ENCODE measurements around the gene SLC43A3. TPM values are rescaled to one million over a fixed set of nuclear protein-coding genes. Genes with fewer than 3 reads are reported as not detected.

The SLC43A3 gene
- total and polyA plus RNA-seq, 5 experiments from 2014 or later: 11.4 to 17.4 (median 13.7) TPM

DNA sequence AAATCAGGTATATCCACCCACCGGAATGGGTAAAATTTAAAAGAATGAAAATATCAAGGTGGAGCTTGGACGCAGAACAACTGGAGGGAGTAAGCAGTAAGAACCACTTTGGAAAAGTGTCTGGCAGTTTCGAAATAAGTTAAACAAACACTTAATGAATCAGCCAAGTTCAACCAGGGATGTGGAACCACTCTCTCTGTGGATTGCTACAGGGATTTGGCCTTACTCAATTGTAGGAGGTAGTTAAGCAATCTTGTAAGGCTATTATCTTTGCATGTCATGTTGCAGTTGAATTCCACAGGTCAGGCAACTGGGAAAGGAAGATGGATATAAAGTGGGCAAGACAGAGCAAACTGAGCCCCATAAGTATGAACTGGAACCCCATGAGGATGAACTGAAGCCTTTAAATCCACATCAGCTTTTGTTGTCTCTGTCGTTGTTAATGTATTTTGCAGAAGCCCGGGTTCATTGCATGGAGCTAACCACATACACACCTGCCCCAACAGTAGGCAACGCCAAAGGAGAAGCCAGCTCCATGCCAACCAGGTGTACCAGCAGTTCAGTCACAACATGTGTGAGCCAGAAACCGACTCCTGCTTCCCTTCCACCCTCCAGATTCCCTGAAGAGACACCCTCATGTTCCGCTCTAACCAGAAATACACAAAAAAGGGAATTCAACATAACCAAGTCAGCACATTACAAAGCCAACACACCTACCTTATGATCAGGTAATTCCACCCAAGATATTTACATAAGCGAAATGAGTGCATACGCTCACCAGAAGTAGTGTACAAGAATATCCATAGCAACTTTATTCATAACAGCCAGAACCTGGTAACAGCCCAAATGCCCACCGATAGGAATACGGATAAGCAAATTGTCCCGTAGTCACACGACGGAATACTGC, 8.0 kb upstream of the SLC43A3 start:
- Mint-ChIP-seq H3K4me3 (no peak overlapping the region), H3K27me3 (no peaks in the 10 kb centered on the region), H3K27ac (no peak overlapping the region), H3K4me1 (peaks cover 0 to 5% (median under 1%) of the 10 kb centered on the region in 4 donors), H3K36me3 (no peaks in the 10 kb centered on the region), H3K9me3 (no peaks in the 10 kb centered on the region)
- ATAC-seq: no peak
- no peak for DNase-seq
- POLR2A ChIA-PET: no interaction called here

DNA sequence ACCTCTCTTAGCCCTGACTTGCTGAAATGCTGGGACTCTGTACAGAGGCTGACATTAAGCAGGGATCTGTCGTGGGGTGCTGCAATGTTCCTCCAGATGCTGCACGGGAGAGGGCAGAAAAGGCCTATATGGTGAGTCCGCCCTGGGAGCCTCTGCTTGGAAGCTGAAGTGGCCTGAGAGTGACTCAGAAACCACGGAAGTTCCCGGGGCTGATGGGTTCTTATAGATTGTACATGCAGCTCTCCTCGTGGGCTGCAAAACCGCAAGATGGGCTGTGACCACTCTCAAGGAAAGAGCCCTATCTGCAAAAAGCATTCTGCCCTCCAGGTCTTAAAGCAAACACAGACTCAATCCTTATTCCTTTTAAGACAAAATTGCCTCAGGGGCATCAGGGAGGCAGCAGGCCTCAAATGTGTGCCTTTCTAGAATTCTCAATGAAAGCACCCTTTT, 5.8 kb upstream of the SLC43A3 start:
- Mint-ChIP-seq H3K4me1 (peaks cover 1 to 5% (median 2%) of the 10 kb centered on the region in 4 donors), H3K4me3 (no peak overlapping the region), H3K36me3 (no peaks in the 10 kb centered on the region), H3K27me3 (no peaks in the 10 kb centered on the region), H3K9me3 (no peaks in the 10 kb centered on the region), H3K27ac (peak overlapping the region in 3 of 10 donors; percentile 4 to 63 (median 22))
- ATAC-seq (no peak), DNase-seq (peak in 1 of 10 donors; percentile 5)
- POLR2A ChIA-PET: no interaction called here

DNA sequence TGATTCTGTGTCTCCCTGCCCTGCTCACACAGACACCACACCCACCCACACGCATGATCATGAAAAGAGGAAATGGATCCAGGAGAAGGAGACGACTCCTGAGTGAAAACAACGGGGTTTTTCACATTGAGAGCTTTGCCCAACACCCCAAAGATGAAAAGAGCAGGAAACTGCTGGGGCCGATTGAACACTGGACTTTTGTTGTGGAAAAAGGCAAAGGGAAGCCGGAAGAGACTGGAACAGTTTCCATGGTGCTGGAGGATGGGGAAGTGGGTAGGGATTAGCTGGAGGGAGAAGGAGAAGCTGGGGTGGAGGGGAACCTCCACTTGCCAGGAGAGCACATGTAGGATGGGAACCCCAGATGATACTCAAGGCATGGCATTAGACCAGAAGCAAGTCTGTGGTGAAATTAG, 5.2 kb upstream of the SLC43A3 start:
- no peaks in the 10 kb centered on the region for H3K36me3 Mint-ChIP-seq
- H3K4me1 Mint-ChIP-seq: peaks cover 5 to 9% (median 7%) of the 10 kb centered on the region in 4 donors
- DNase-seq (no peak), ATAC-seq (no peak)
- POLR2A ChIA-PET: no interaction called here
- no peak overlapping the region for H3K4me3 Mint-ChIP-seq
- peak overlapping the region in 2 of 10 donors; percentile 2 to 28 for H3K27ac Mint-ChIP-seq
- H3K9me3 Mint-ChIP-seq: no peaks in the 10 kb centered on the region
- H3K27me3 Mint-ChIP-seq: no peaks in the 10 kb centered on the region

DNA sequence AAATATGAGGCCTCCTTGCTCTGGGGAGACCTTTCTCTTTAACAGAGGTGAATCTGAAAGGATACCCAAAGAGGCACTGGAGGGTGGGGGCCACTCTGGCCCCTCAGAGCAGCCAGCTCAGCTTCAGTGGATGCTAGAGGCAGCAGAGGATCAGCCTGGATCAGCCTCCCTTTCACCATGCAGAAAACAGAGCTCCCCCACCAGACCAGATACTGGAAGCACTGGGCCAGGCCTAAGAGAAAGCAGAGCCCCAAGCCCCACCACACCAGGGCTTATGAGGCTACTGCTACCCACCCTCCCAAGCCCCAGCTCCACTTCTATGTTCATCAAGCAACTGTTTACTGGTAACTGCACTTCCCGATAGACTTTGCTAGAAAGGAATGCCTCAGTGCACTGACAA, 4.0 kb upstream of the SLC43A3 start:
- Mint-ChIP-seq H3K36me3 (no peaks in the 10 kb centered on the region), H3K4me3 (no peak overlapping the region), H3K9me3 (no peaks in the 10 kb centered on the region), H3K27ac (peak overlapping the region in 3 of 10 donors; percentile 56 to 71 (median 56)), H3K4me1 (peaks cover 11 to 19% (median 18%) of the 10 kb centered on the region in 4 donors), H3K27me3 (no peaks in the 10 kb centered on the region)
- POLR2A ChIA-PET: no interaction called here
- no peak for ATAC-seq
- DNase-seq: no peak

DNA sequence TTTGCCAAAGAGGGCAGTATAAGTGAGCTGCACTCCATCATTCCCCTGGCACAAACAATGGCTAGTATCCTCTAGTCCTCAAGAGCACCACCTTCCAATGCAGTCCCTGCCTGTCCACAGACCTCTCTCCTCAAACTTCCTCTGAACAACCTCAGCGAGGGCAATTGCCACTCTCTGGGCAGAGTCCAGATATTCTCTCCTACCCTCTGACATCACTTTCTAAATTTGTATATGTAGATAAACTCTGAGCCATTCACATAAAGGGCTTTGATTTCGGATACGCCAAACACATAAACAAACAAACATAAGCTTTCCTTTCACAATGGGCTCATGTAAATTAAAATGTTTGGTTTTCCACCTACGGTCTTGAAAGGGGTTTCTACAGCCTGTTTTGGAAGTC, 3.0 kb upstream of the SLC43A3 start:
- Mint-ChIP-seq H3K4me1 (peaks cover 10 to 29% (median 28%) of the 10 kb centered on the region in 4 donors), H3K9me3 (no peaks in the 10 kb centered on the region), H3K27me3 (no peaks in the 10 kb centered on the region), H3K4me3 (peak overlapping the region in 1 of 10 donors; percentile 34), H3K27ac (peak overlapping the region in 2 of 10 donors; percentile 41 to 56), H3K36me3 (no peaks in the 10 kb centered on the region)
- ATAC-seq: no peak
- DNase-seq: no peak
- POLR2A ChIA-PET: no interaction called here

DNA sequence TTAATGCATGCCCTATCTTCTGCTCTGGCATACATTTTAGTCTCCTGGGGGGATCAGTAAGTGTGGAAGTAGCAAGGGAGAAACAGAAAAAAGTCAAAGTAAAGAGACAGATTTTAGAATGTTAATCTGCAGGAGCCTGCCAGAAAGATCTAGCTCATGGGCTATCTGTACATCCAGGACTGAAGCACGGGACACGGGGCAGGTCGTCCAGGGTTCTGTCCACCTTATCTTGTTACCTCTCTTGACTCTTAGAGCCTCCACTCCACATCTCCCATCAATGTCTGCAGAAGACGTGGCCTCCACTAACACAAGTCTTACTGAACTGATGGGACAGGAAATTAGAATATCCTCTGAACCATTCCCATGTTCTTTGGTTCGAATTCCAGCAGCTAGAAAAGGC, 1.7 kb upstream of the SLC43A3 start:
- no peaks in the 10 kb centered on the region for H3K9me3 Mint-ChIP-seq
- H3K27me3 Mint-ChIP-seq: no peaks in the 10 kb centered on the region
- peaks cover 17 to 42% (median 41%) of the 10 kb centered on the region in 4 donors for H3K4me1 Mint-ChIP-seq
- H3K36me3 Mint-ChIP-seq: peaks cover 0 to 1% (median 0%) of the 10 kb centered on the region in 3 donors
- H3K4me3 Mint-ChIP-seq: no peak overlapping the region
- POLR2A ChIA-PET: no interaction called here
- DNase-seq (no peak), ATAC-seq (no peak)
- no peak overlapping the region for H3K27ac Mint-ChIP-seq

DNA sequence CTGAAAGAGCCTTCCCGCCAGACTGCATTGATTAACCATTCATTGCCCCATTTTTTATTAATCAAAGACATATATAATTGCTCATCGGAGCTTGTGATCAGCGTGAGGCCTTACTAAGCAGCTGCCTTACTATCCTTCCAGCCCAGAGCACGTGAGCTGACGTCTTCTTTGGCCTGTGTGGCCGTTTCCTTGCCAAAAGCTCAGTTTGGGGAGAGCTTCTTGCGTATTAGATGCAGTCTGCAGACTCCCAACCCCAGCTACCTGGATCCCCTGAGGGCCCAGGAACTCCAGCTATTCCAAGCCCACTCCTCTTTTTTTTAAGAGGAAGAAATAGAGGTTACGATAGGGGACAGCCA, 784 bp upstream of the SLC43A3 start:
- DNase-seq: no peak
- H3K9me3 Mint-ChIP-seq: no peaks in the 10 kb centered on the region
- POLR2A ChIA-PET: no interaction called here

DNA sequence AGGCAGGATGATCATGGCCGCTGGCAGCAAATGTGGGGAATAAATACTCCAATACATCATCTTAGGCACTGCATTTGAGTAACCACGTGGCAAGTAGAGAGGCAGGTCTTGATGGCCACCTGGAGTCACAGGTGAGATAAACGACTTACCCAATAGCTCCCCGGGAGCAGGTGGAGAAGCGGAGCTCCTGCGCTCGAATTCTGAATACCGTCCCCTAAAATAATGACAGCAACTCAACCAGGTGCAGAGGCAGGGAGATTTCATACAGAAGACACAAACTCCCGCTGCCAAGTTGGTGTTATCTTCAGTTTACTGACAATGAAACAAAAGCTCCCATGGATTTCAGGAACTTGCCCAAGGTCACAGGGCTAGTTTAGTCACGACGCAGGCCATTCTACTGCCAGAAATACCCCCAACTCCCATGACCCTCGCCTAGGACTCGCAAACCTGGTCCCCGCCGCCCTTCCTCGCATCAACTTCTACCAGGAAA, 437 bp downstream of the SLC43A3 start:
- no peak for ATAC-seq
- H3K36me3 Mint-ChIP-seq: peaks cover 0 to 15% (median 4%) of the 10 kb centered on the region in 3 donors
- POLR2A ChIA-PET: interaction anchor here (0.6 to 1.2 kb wide), 2 partner anchors 77 to 91 kb away, joined by 3 to 4 read pairs; partner anchors contain the start of gene SSRP1
- DNase-seq: peak in 1 of 10 donors; percentile 1
- peak overlapping the region; percentile 80 to 92 (median 88) for H3K4me3 Mint-ChIP-seq
- H3K27ac Mint-ChIP-seq: peak overlapping the region; percentile 81 to 96 (median 90)
- no peaks in the 10 kb centered on the region for H3K27me3 Mint-ChIP-seq
- peaks cover 20 to 55% (median 54%) of the 10 kb centered on the region in 4 donors for H3K4me1 Mint-ChIP-seq
- no peaks in the 10 kb centered on the region for H3K9me3 Mint-ChIP-seq

More for the DNA sequence above, 784 bp upstream of the SLC43A3 start:
- Mint-ChIP-seq H3K4me1 (peaks cover 19 to 51% (median 46%) of the 10 kb centered on the region in 4 donors), H3K4me3 (peak overlapping the region; percentile 80 to 92 (median 88)), H3K27ac (peak overlapping the region in 9 of 10 donors; percentile 86 to 96 (median 93)), H3K27me3 (no peaks in the 10 kb centered on the region), H3K36me3 (peaks cover 0 to 8% (median 0%) of the 10 kb centered on the region in 3 donors)
- ATAC-seq: no peak

DNA sequence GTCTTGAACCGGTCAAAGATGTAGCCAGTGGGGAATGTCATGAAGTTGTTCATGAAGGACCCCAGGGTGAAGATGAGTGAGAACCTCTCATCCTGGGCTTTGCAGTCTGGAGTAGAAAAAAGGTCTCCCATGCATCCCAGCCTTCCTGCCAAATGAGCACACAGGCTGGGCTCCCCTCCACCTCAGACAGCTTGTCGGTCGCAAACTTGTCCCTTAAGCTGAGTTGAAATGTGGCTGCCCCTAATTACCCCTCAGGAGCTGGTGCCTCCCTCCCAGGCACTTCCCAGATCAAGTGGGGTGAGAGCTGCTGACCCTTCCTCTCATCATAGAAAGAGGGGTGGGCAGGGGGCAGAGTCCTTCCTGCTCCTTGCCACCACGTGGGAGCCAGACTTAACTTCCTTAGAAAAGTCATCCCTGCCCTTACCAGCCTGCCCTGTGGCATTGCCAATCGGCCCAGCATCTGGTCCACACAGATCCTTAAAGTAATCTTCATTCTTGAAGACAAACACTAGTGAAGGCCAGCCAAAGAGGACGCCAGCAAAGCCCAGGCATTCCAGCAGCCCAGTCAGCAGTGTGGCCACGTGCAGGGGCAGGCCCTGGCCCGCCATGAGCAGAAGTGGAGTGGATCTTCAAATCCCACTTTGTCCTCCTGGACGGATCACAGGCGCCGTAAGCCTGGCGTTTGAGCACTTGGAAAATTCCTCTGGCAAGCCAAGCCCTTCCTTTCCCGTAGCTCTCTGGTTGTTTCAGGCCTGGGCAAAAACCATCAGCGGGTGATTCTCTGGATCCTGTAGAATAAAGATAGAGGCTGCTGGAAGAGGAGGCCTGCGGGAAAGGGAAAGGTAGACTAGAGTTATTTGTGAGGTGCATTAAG, 1.1 kb downstream of the SLC43A3 start:
- H3K4me1 Mint-ChIP-seq: peaks cover 20 to 55% (median 54%) of the 10 kb centered on the region in 4 donors

DNA sequence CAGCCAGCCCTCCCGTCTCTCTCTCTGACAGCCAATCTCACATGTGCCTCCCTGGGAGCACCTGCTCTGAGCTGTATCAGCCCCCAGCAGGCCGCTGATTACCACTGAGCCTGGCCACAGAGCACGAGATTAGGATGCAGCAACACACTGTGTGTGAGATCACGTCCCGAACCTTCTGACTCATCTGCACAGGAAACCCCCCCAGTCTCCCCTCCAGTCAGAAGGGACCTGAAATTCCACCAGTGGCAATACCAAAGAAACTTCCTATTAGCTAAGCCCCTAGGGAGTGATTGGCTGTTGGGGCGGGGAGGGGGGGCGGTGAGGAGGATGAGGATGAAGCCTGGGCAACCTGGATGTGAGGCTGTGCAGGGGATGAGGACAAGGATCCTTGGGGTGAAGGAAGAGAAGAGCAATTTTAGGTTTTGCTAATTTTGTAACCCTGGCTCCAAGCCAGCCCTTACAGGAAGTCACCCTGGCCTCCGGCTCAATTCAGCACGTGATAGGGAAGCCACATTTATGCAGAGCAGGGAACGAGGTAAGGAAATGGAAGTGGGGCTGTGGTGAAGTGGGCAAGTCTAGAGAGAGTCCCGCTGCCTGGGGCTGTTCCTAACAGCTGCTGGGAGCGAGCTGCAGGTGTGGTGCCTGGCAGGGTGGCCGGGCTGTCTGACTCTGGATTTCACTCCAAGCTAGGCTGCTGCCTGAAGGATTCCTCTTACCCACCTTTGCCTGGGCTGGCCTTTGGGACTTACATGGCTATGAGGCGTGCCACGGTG, 1.9 kb downstream of the SLC43A3 start:
- Mint-ChIP-seq H3K36me3 (peaks cover 0 to 19% (median 7%) of the 10 kb centered on the region in 3 donors), H3K4me1 (peaks cover 20 to 55% (median 54%) of the 10 kb centered on the region in 4 donors), H3K9me3 (no peaks in the 10 kb centered on the region), H3K4me3 (peak overlapping the region; percentile 61 to 88 (median 84)), H3K27me3 (no peaks in the 10 kb centered on the region), H3K27ac (peak overlapping the region; percentile 82 to 97 (median 93))
- POLR2A ChIA-PET: interaction anchor here (0.6 kb wide), 1 partner anchor 88 kb away, joined by 5 read pairs; no protein-coding TSS in a partner anchor
- DNase-seq (peak; percentile 41 to 89 (median 69)), ATAC-seq (peak; percentile 89 to 92)

More for the DNA sequence above, 1.1 kb downstream of the SLC43A3 start:
- Mint-ChIP-seq H3K27me3 (no peaks in the 10 kb centered on the region), H3K27ac (peak overlapping the region; percentile 81 to 97 (median 93)), H3K36me3 (peaks cover 0 to 17% (median 4%) of the 10 kb centered on the region in 3 donors), H3K4me3 (peak overlapping the region; percentile 80 to 92 (median 88)), H3K9me3 (no peaks in the 10 kb centered on the region)
- ATAC-seq (no peak), DNase-seq (no peak)
- POLR2A ChIA-PET: interaction anchor here (0.6 to 1.2 kb wide), 2 partner anchors 89 to 91 kb away, joined by 4 to 5 read pairs; partner anchors contain the start of gene SSRP1

DNA sequence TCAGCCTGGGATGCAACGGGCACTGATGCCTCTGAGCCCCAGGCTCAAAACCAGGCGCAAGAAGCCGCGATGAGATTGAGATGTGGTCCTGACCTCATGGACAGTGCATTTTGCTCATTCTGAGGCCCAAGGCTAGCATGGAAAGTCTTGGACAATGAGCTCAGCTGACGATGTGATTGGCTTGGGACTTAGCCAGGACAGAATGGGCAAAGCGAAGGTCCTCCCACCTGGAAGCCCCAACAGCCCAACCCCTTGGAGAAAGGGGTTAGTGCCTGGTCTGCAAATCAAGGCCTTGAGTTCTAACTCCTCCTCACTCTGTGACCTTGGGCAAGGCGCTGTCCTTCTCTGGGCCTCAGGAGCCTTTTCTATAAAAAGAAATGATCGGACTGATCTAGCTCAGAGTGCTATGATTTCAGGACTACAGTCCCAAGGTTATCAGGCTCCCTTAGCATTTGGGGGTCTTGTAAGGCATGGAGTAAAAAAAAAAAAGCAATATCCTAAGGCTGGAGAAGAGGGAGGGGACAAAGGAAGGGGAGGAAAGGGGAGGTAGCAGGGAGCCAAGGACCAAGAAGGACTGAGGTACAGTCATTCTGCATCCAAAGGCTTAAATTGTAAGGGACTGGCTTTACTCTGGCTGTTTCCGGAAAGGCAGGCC, 2.7 kb downstream of the SLC43A3 start:
- H3K4me3 Mint-ChIP-seq: peak overlapping the region; percentile 61 to 88 (median 84)
- ATAC-seq: no peak
- peaks cover 0 to 20% (median 7%) of the 10 kb centered on the region in 3 donors for H3K36me3 Mint-ChIP-seq
- H3K27me3 Mint-ChIP-seq: no peaks in the 10 kb centered on the region
- peak overlapping the region; percentile 82 to 97 (median 93) for H3K27ac Mint-ChIP-seq
- POLR2A ChIA-PET: no interaction called here
- DNase-seq: no peak
- no peaks in the 10 kb centered on the region for H3K9me3 Mint-ChIP-seq
- H3K4me1 Mint-ChIP-seq: peaks cover 20 to 55% (median 54%) of the 10 kb centered on the region in 4 donors

All from naive thymus-derived CD8-positive, alpha-beta T cell (primary cell).